ENCODE measurements around the gene PLAC8L1.
"Not testable (repeated sequence)": the region's sequence is repeated elsewhere in the genome, so short reads cannot be mapped to it uniquely, and the experiment has no call there.

PLAC8L1 gene

GRCh38 chr5:146118322-146118721 lies 12.9 kb upstream of the PLAC8L1 start:
- Histone ChIP-seq H3K9me3 (ENCODE audit: severe bottlenecking) (no peaks in the 10 kb centered on the region), H3K36me3 (peaks cover 59% of the 10 kb centered on the region), H3K27ac (no peak overlapping the region), H3K27me3 (ENCODE audit: insufficient read depth, low read depth, severe bottlenecking) (no peaks in the 10 kb centered on the region), H3K4me3 (ENCODE audit: low read depth, low read length) (no peak overlapping the region)
- no peak for TF ChIP-seq CTCF (IDR thresholded peaks at IDR 0.05; ENCODE audit: low read depth, low read length)
- DNase-seq, result no peak

DNA sequence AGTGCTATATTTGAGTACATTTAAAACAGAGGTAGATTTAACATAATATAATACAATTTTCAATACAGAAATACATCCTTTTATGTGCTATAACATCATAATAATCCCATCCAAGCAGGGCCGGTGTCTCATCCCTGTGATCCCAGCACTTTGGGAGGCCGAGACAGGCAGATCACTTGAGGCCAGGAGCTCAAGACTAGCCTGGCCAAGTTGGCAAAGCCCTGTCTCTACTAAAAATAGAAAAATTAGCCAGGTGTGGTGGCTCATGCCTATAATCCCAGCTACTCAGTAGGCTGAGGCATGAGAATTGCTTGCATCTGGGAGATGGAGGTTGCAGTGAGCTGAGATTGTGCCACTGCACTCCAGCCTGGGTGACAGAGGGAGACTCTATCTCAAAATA lies 11.8 kb upstream of the PLAC8L1 start:
- H3K27ac ChIP-seq; H3K27me3 ChIP-seq (ENCODE audit: insufficient read depth, low read depth, severe bottlenecking); H3K4me3 ChIP-seq (ENCODE audit: low read depth, low read length); H3K9me3 ChIP-seq (ENCODE audit: severe bottlenecking): not testable (repeated sequence)
- peak; percentile 19 for DNase-seq
- H3K36me3 ChIP-seq, result peaks cover 61% of the 10 kb centered on the region

- Histone ChIP-seq H3K4me3 (ENCODE audit: low read depth, low read length) (no peak overlapping the region), H3K9me3 (ENCODE audit: severe bottlenecking) (no peaks in the 10 kb centered on the region), H3K27ac (no peak overlapping the region), H3K36me3 (peaks cover 53% of the 10 kb centered on the region), H3K27me3 (ENCODE audit: insufficient read depth, low read depth, severe bottlenecking) (no peaks in the 10 kb centered on the region)
- TF ChIP-seq CTCF (IDR thresholded peaks at IDR 0.05; ENCODE audit: low read depth, low read length), result no peak
- no peak for DNase-seq
Measured at GRCh38 chr5:146116361-146116760, 11.0 kb upstream of the PLAC8L1 start.

- H3K36me3 ChIP-seq, result peaks cover 14% of the 10 kb centered on the region
- H3K9me3 ChIP-seq (ENCODE audit: severe bottlenecking), result no peaks in the 10 kb centered on the region
- DNase-seq, result no peak
- H3K4me3 ChIP-seq (ENCODE audit: low read depth, low read length), result no peak overlapping the region
- no peak for TF ChIP-seq CTCF (IDR thresholded peaks at IDR 0.05; ENCODE audit: low read depth, low read length)
- H3K27me3 ChIP-seq (ENCODE audit: insufficient read depth, low read depth, severe bottlenecking), result no peaks in the 10 kb centered on the region
- H3K27ac ChIP-seq, result no peak overlapping the region
Measured at GRCh38 chr5:146112476-146112875, 7.1 kb upstream of the PLAC8L1 start.

- no peak overlapping the region for H3K4me3 ChIP-seq (ENCODE audit: low read depth, low read length)
- no peak for DNase-seq
- no peaks in the 10 kb centered on the region for H3K27me3 ChIP-seq (ENCODE audit: insufficient read depth, low read depth, severe bottlenecking)
- no peak overlapping the region for H3K27ac ChIP-seq
- H3K9me3 ChIP-seq (ENCODE audit: severe bottlenecking), result no peaks in the 10 kb centered on the region
- peaks cover 13% of the 10 kb centered on the region for H3K36me3 ChIP-seq
- no peak for TF ChIP-seq CTCF (IDR thresholded peaks at IDR 0.05; ENCODE audit: low read depth, low read length)
Measured at GRCh38 chr5:146111409-146111808, 6.0 kb upstream of the PLAC8L1 start.

DNA sequence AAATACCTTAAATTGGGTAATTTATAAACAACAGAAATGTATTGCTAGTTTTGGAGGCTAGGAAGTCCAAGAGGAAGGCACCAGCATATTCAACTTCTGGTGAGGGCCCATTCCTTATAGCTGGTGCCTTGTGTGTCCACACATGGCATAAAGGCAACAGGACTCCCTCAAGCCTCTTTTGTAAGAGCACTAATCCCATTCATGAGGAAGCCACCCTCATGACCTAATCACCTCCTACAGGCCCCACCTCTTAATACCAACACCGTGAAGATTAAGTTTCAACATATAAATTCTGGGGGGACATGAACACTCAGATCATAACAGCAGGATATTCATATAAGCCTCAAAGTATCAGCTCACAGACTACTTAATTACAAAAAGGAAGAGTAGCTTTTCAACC lies 4.0 kb upstream of the PLAC8L1 start:
- Histone ChIP-seq H3K27ac (no peak overlapping the region), H3K27me3 (ENCODE audit: insufficient read depth, low read depth, severe bottlenecking) (no peaks in the 10 kb centered on the region), H3K4me3 (ENCODE audit: low read depth, low read length) (no peak overlapping the region), H3K9me3 (ENCODE audit: severe bottlenecking) (no peaks in the 10 kb centered on the region), H3K36me3 (peaks cover 15% of the 10 kb centered on the region)
- peak; percentile 16 for DNase-seq
- TF ChIP-seq CTCF (IDR thresholded peaks at IDR 0.05; ENCODE audit: low read depth, low read length), result no peak

DNA sequence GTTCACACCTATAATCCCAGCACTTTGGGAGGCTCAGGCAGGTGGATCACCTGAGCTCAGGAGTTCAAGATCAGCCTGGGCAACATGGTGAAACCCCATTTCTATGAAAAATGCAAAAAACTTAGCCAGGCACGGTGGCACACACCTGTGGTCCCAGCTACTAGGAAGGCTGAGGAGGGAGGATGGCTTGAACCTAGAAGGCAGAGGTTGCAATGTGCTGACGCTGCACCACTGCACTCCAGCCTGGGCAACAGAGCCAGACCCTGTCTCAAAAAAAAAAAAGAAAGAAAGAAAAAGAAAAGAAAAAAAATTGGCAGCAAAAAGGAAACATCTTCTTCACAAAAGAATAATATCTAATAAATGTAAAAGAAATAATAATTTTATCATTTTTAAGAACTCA lies 3.5 kb upstream of the PLAC8L1 start:
- DNase-seq; H3K9me3 ChIP-seq (ENCODE audit: severe bottlenecking); H3K27ac ChIP-seq; H3K4me3 ChIP-seq (ENCODE audit: low read depth, low read length); H3K27me3 ChIP-seq (ENCODE audit: insufficient read depth, low read depth, severe bottlenecking): not testable (repeated sequence)
- H3K36me3 ChIP-seq, result peaks cover 16% of the 10 kb centered on the region

Measured in WERI-Rb-1 (cell line).